C4-2B (cell line): ENCODE results near the gene SPA17.

Experiments
- CTCF ChIP-seq: fragments of 450-650 bp; conservative IDR thresholded peaks from 2 replicates; pipeline ENCODE4 v1.5.1; 2017; ENCODE audit warnings: mild to moderate bottlenecking
- ZFX ChIP-seq: fragments of 450-650 bp; IDR thresholded peaks from 2 replicates; pipeline ENCODE4 v1.6.1; 2017

GRCh38 chr11:124676386-124676785 lies 2.7 kb downstream of the SPA17 start:
- TF ChIP-seq CTCF (no peak), ZFX (no peak)
